GM21619 (cell line): Measurements from ENCODE around the gene ZNF518A.

Experiments used
- ATAC-seq: cut with Tn5 transposase; IDR thresholded peaks from one replicate; pipeline ENCODE4 v1.9.1; 2021; ENCODE audit not compliant: unreplicated experiment

ZNF518A gene, protein sequence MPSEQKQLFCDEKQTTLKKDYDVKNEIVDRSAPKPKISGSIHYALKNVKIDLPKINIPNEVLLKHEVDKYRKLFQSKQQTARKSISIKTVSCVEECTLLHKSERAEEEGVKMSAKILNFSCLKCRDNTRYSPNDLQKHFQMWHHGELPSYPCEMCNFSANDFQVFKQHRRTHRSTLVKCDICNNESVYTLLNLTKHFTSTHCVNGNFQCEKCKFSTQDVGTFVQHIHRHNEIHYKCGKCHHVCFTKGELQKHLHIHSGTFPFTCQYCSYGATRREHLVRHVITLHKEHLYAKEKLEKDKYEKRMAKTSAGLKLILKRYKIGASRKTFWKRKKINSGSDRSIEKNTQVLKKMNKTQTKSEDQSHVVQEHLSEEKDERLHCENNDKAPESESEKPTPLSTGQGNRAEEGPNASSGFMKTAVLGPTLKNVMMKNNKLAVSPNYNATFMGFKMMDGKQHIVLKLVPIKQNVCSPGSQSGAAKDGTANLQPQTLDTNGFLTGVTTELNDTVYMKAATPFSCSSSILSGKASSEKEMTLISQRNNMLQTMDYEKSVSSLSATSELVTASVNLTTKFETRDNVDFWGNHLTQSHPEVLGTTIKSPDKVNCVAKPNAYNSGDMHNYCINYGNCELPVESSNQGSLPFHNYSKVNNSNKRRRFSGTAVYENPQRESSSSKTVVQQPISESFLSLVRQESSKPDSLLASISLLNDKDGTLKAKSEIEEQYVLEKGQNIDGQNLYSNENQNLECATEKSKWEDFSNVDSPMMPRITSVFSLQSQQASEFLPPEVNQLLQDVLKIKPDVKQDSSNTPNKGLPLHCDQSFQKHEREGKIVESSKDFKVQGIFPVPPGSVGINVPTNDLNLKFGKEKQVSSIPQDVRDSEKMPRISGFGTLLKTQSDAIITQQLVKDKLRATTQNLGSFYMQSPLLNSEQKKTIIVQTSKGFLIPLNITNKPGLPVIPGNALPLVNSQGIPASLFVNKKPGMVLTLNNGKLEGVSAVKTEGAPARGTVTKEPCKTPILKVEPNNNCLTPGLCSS (N-terminal part only)

DNA sequence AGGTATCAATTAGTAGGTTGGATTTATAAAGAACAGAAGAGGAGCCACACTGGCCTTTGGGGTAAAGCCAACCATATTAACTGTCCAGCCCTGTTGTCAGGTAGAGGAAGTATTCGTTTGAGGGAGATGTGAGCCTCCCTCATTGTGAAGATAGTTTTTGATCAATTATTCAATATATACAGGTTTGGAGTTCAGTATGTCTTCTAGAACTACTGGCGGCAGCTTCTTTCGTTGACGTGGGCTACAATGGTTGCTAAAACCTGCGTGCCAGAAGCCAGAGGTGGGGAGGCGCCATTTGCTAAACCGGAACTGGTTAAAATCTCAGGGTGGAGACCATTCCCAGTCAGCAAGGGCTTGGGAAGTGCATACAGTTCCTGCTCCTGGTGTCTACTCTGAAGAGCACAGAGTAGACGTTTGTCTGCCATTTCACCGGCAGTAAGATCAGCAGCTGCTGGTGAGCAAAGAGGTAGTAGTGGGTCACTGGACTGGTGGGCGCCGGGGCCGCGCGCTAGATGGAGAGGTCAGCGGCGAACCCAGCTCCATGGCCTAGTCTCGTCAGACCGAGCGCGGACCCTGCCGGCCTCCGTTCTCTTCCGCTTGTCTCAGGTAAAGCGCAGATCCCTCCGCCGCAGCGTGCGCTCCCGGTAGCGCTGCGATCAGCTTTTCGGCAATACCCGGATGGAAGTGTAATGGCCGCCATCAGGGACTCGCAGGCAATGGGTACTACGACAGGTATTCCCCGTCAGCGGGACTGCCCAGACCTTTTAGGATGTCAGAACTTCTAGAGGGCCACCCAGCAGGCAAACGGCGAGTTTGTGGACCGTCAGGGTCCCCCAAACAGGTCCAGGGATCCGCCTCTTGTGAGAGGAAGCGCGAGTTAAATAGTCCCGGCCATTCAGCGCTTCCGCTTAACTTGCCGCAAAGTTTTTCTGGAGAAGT, at the start of gene ZNF518A:
Gene ZNF518A (plus strand): TSS at position 911 of the 939 bp plus-strand sequence. CDS start 26,026 bp downstream, outside the sequence.
- peak; percentile 74 for ATAC-seq

DNA sequence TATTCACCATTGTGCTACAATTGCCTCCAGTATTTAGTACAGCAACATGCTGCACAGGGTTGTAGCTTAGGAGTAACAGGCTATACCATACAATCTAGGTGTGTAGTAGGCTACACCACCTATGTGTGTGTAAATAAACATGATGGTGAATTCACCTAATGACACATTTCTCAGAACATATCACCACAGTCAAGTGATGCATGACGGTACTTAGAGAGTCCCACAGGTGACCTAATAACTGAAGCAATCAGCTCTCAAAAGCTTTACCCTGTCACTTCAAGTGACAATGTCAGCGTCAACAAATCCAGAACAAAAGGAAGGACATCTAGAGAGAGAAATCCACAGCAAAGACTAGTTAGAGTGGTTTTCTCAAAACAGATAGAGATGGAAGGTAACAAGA, 47.9 kb upstream of the ZNF518A start:
- ATAC-seq = no peak

DNA sequence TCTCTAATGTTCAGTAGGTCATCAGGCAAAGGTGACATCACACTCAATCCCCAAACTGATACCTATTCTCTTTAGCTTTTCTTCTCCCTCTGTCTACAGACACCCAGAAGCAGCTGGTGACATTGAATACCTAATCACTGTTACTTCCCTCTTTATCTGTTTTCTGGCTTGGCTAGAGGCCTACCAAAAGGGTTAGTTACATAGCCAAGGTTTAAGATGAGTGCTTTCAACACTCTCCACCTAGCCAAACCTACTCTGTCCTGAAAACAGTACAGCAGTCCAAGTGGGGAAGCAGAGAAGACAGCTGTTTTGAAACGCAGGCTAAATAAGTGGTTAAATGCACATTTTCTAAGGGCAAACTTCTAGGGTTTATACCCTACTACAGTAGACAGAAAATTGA, 47.3 kb upstream of the ZNF518A start:
- ATAC-seq = no peak

DNA sequence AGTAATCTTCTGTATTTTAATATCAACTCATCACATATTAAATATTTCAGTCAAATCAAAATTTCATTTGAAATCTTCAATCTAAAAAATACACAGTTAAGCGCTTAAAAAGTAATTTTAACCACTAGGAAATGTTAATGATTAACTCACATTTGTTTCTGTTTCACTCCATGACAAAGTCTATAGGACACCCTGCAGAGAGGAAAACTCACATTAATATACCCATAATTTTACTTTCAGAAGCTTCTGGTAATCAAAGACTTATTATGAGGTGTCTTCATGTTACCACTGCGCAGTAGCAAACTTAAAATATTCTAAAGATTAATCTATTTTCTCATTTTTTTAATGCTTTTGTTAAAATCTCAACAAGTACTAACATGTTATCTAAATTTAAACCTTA, 41.0 kb upstream of the ZNF518A start:
- ATAC-seq = no peak

DNA sequence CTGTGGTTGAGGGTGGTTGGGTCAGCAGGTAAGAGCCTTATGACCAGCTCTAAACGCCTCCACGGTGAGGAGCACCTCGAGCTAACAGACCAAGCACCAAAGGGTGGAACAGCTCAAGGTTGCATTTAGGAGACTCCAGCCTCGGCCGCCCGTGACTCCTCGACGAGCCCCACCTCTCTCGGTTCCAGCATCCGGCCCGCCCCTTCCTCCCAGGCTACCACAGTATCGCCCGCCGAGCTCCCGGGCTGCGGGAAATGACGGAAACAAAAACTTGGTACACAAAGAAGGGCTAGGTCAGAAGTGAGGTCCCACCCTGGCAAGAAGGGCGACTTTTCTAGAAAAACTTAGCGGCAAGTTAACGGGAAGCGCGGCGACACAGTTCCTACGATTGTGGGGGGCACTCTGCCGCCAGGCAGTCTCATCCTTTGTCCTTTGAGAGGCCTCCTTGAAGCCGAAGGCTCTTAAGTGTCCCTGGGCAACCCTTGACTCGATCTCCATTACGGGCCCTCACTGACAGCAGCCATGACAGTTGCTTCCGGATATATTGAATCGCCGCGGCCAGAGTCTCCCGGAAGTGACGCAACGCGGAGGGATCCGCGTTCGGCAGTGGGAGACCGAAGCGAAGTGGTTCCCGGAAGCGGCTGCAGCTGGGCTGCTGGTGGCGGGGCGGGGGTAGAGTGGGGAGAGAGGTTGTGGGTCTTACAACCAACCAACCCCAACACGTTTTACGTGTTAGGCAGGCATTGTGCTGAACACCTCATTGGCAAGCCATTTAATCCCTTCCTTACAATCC, 40.2 kb upstream of the ZNF518A start:
- peak; percentile 91 for ATAC-seq

DNA sequence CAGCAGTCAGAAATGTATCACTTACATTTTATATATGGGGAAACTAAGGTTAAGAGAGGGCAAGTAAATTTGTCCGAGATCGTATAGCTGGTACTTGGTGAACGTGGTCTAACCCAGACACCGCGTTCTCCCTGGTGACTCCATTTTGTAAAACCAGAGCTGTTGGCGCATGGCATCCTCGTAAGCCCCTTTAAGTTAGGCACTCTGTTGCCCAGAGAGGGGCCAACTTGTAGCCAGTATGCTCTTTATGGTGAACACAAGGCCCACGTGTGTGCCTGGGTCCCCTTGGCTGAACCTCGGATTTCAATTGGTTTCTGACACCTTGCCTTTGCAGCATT, 39.7 kb upstream of the ZNF518A start:
- no peak for ATAC-seq

DNA sequence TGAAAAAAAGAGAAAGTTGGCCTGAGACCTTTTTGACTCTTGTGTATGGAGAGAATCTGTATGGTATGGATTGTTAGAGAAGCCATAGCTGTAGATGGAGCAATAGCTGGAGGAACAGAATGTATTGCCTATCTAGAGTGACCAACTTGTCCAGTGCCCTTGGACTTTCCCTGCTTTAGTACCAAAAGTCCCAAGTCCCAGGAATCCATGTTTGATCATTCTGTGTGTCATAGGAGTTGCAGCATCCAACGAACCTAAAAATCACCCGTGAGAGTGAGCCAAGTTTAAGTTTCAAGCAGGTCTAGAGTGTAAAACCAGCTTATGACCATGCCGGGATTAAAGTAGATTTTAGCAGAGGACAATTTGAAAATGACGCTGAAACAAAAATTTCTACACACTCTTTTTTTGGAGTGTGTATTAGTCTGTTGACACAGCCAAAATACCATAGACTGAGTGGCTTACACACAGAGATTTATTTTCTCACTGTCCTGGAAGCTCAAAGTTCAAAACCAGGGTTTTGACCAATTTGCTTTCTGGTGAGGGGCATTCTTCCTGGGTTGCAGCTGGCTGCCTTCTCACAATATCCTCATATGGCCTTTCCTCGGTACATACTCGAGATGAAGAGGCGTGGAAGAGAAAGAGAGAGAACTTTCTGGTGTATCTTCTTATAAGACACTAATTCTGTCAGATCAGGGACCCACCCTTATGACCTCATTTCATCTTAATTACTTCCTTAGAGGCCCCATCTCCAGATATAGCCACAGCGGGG, 36.9 kb upstream of the ZNF518A start:
- ATAC-seq = no peak

DNA sequence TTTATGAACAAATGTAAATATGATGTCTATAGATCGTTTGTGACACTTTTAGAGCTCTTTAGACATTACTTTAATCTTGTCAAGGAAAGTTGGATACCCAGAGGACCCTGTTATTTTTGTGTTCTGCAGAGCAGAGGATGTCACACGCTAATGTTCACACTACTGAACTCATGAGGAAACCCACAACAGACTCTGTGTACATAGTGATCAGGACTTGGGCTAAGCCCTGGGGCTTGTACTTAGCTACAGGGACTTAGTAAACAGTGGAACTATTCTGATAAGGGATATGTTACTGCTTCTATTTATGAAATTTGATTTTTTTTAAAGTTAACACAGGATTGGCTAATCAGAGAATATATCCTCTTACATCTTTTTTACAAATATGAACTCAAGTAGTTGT, 36.1 kb upstream of the ZNF518A start:
- ATAC-seq = no peak

DNA sequence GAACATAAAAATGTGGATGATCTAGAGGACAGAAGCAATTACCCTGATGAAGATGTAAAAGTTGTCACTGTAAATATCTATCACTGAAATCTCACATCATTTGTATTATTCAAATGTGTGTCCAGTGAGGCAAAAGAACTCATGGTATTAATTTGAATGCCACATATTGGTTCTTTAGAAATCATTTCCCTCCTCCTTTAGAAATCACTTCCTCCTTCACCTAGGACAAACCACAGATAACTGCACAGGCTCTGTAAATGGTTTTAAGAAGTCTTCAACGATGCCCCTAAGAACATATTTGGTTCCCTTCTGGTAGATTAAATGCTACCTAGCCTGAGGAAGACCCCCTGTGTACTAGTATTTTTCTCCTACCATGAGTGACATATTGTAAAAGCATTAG, 33.1 kb upstream of the ZNF518A start:
- no peak for ATAC-seq

DNA sequence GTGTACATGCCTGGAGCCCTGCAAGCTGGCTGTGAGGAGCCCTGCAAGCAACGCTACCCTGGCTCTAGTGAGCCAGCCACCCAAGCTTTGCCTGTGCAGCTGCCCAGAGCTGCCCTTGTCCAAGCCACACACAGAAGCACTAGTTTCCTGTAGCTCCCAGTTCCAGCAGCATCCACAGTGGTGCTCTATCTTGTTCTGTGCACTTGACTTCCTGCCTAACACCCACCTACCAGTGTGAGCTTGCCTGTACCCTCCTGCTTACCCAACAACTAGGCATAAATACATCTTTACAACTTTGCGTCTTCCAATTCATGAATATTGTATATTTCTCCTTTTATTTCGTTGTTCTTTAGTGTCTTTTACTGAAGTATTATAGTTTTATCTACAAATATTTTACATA, 32.2 kb upstream of the ZNF518A start:
- no peak for ATAC-seq

DNA sequence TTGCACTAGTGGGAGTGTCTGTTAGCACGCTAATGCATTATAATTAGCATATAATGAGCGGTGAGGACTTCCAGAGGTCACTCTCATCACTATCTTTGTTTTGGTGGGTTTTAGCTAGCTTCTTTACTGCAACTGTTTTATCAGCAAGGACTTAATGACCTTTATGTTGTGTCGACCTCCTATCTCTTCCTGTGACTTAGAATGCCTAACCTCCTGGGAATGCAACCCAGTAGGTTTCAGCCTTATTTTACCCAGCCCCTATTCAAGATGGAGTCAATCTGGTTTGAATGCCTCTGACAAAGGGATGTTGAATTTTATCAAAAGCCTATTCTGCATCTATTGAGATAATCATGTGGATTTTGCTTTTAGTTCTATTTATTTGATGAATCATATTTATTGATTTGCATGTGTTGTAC, 22.5 kb upstream of the ZNF518A start:
- no peak for ATAC-seq

DNA sequence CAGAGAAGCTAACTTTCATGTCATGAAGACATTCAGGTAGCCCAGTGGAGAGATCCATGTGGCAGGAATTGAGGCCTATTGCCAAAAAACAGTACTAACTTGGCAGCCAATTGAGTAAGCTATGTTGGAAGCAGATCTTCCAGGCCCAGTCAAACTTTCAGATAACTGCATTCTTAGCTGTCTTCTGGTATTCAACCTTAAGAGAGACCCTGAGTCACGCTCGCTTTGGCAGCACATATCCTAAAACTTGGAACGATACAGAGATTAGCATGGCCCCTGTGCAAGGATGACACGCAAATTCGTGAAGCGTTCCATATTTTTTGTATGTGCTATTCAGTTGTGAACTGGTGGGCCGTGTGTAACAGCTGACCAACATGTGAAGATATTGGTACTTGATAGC, 17.6 kb upstream of the ZNF518A start:
- ATAC-seq = no peak

DNA sequence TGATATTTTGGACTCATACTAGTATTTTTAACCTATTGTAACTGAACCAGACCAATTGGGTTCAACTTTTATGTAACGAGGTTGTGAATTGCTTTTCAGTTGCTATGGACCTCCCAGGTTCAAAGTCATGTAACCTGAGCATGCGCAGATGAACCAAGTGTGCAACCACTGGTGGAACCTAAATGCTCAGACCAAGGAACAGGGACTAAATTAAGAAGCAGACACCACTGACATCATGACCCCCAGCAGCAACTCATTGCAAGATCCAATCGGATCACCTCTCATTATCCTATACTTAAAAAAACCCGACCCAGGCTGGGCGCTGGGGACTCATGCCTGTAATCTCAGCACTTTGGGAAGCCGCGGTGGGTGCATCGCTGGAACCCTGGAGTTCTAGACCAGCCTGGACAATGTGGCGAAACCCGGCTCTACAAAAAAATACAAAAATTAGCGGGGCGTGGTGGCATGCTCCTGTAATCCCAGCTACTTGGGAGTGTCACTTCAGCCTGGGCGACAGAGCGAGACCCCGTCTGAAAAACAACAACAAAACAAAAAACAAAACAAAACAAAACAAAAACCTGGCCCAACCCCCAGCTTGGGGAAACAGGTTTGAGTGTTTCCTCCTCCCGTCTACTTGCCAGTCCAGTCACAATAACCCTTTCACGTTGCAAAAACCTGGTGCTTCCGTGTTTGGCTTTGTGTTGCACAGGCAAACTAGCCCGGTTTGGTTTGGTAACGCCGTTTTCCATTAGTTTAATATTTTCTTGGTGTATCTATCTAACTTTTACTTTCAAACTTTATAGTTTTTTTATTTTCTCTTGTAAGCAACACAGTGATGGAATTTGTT, 11.3 kb upstream of the ZNF518A start:
- ATAC-seq = no peak

DNA sequence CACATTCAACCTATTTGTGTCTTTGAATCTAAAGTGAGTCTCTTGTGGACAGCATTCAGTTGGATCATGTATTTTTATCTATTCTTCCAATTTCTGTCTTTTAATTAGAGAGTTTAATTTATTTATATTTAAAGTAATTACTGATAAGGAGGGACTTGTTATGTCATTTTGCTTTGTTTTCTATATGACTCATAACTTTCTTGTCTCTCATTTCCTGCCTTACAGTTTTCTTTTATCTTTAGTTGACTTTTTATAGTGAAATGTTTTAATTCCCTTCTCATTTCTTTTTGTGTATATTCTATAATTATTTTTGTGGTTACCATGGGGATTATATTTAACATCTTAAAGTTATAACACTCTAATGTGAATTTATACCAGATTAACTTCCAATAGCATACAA, 7.3 kb upstream of the ZNF518A start:
- no peak for ATAC-seq

DNA sequence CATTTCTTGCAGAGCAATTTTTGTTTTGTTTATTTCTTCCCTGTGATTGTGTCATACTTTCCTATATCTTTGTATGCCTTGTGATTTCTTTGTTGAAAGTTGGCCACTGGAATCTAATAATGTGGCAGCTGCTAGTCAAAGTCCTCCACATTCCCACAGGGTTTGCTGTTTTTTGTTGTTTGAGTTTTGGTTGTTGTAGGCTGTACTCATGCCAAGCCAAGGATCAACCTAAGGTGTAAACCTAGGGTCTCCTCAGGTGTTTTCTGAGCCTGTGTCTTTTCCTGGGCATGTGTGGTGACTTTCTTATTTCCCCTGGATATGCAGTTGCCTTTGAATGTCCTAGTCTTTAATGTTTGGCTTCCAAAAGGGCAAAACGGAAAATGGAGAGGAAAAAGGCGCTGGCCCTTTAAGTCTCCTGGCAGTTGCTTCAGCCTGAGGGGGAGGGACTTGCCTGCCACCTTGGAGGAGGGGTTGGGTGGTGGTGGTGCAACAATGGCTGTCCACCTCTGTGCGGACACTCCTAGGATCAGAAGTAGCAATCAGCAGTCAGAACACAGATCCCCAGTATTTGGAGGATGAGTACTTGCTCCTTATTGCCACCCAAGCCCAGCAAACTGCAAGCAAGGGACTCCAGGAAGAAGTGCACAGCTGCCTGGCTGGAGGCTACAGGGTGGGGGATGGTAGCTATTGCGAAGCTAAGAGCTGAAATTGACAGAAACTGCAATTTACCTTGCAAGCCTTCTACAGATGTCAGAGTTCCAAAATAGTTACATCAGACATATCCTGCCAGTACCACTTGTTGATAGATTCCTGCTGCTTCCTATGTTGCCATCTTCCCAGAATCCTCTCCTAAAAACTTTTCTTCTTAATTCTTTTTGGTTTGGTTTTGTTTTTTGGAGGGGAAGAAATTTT, 5.6 kb upstream of the ZNF518A start:
- no peak for ATAC-seq

DNA sequence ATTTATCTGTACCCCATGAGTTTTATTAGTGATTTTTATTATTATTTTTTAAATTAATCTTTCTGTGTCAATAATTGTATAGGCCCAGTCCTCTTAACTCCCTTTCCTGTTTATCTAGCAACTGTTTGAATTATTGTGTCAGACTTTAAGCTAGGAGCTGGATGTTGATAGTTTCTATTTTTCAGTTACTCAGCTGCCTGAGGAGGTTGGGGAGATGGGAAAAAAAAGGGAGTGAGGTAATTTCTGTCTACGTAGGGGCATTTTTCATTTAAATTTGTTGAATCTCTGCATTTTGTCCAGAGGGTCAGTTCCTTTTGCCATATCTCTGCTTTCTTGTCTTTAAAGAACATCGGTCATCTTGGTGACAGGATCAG, 5.0 kb upstream of the ZNF518A start:
- ATAC-seq = no peak

DNA sequence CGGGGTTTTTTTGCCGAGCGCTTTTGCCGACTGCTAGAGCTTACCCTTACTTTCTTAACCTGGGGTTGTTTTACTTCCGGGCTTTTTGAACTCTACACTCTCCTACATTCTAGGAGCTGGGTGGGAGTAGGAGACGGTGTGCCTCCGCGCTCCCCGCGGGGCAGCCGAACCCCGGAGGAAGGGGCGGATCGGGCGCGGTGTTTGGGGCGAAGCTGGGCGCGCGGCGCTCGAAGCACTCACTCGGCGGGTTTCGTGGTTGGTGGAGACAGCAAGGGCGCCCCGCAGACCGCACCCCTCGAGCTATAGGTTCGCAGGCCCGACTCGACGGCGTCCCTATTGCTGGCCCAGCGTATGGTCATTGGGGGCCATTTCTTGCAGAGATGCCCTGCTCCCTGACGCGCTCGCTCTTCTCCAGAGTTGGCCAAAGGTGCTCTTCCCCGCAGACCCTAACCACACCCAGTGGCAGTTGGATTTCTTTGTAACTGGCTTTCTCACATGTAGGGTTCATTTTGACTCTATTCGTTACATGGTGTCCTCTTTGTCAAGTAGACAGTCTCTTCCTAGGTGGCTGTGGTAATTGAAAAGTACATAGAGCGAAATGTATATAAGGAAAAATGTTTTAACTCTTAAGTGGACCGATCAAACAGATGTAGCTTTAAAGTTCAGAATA, 364 bp downstream of the ZNF518A start:
- ATAC-seq = peak; percentile 60
